Measurements from ENCODE around the gene EPB41. TPM values are rescaled to one million over a fixed set of nuclear protein-coding genes. Genes with fewer than 3 reads are reported as not detected.

The EPB41 gene
- total RNA-seq, 1 experiment from 2014 or later, result 20.5 TPM

Other genes with a start within 250 kb of the EPB41 start
- gene GMEB1, start 245.8 kb upstream of the EPB41 start, total RNA-seq (2014; rRNA removed; shearing (Covaris generic)), result 4.3 and 5.0 TPM in 2 replicates
- 48.2 and 51.3 TPM in 2 replicates for gene YTHDF2, start 177.6 kb upstream of the EPB41 start, total RNA-seq (2014; rRNA removed; shearing (Covaris generic))
- gene OPRD1, start 102.4 kb upstream of the EPB41 start, total RNA-seq (2014; rRNA removed; shearing (Covaris generic)), result not detected in 2 replicates
- 0.03 and 0.43 TPM in 2 replicates for gene TMEM200B, start 209.3 kb downstream of the EPB41 start, total RNA-seq (2014; rRNA removed; shearing (Covaris generic))

Data from A172 (cell line).